H1 (cell line): ENCODE data around the gene TMEM59L. TPM values are rescaled to one million over a fixed set of nuclear protein-coding genes. Genes with fewer than 3 reads are reported as not detected.

Experiments used
- CTCF ChIA-PET: fragments of 300-600 bp; sonication (Branson Sonifier 250); formaldehyde crosslinking; loops from one replicate; lab custom pipeline; 2021; ENCODE audit not compliant: partially characterized antibody; lab: Charles Lee
- POLR2A ChIA-PET: fragments of 300-600 bp; sonication (Branson Sonifier 250); formaldehyde crosslinking; loops from one replicate; lab custom pipeline; 2021; ENCODE audit warnings: inconsistent platforms; ENCODE audit not compliant: partially characterized antibody; lab: Charles Lee
- DNase-seq, 2 experiments: peaks; one replicate each; pipeline versions ENCODE4 v3.0.0 to v3.0.0-alpha.2; 2010 to 2022; ENCODE audit warnings: low spot score in 2 of 2, low read depth in 1 of 2, mixed read lengths in 1 of 2
- FAIRE-seq: peaks from 2 replicates; lab custom pipeline; 2011; peaks lifted over from hg19 to GRCh38; lab: Jason Lieb, UNC
- H2AFZ ChIP-seq: 2 replicates; pipeline ENCODE4 v1.8.1; 2012; ENCODE audit warnings: low read length, inconsistent platforms
- H2AK5ac ChIP-seq: 2 replicates; pipeline ENCODE4 v1.6.1; 2013; ENCODE audit warnings: low read depth, low read length
- H2BK120ac ChIP-seq: replicated peaks from 2 replicates; pipeline ENCODE3; 2013; ENCODE audit warnings: low read depth, low read length, inconsistent platforms
- H2BK12ac ChIP-seq: 2 replicates; pipeline ENCODE4 v1.6.1; 2013; ENCODE audit warnings: low read depth, low read length
- H2BK15ac ChIP-seq: 2 replicates; pipeline ENCODE4 v1.6.1; 2013; ENCODE audit warnings: low read length
- H2BK20ac ChIP-seq: 2 replicates; pipeline ENCODE4 v1.6.1; 2013; ENCODE audit warnings: low read length
- H2BK5ac ChIP-seq: 2 replicates; pipeline ENCODE4 v1.6.1; 2013; ENCODE audit warnings: low read depth, low read length
- H3K14ac ChIP-seq: 2 replicates; pipeline ENCODE4 v1.6.1; 2013; ENCODE audit warnings: inconsistent platforms; ENCODE audit not compliant: insufficient read length
- H3K18ac ChIP-seq: 2 replicates; pipeline ENCODE4 v1.6.1; 2013; ENCODE audit warnings: low read length; ENCODE audit errors: extremely low read depth
- H3K23ac ChIP-seq: 2 replicates; pipeline ENCODE4 v1.6.1; 2013; ENCODE audit warnings: inconsistent platforms; ENCODE audit not compliant: insufficient read length
- H3K23me2 ChIP-seq: 2 replicates; pipeline ENCODE4 v1.6.1; 2013; ENCODE audit warnings: low read depth, low read length
- H3K27ac ChIP-seq: 2 replicates; pipeline ENCODE4 v1.6.1; 2011; ENCODE audit warnings: low read depth, low read length, inconsistent platforms
- H3K27me3 ChIP-seq, 4 experiments: replicated peaks in 1 of 4; 1 replicate in 1 of 4; 2 replicates in 3 of 4; pipeline versions ENCODE4 v1.6.1 to v1.8.1; 2011 to 2013; ENCODE audit warnings: low read length in 3 of 4, mild to moderate bottlenecking in 3 of 4, inconsistent platforms in 2 of 4, mixed read lengths in 2 of 4, moderate library complexity in 1 of 4; ENCODE audit not compliant: control insufficient read depth in 3 of 4, insufficient read depth in 3 of 4; ENCODE audit errors: extremely low read depth in 1 of 4
- H3K36me3 ChIP-seq, 4 experiments: 2 replicates each; pipeline versions ENCODE4 v1.6.1 to v1.8.1; 2011 to 2013; ENCODE audit warnings: mild to moderate bottlenecking in 4 of 4, low read length in 3 of 4, moderate library complexity in 2 of 4, control low read depth in 1 of 4, inconsistent platforms in 1 of 4; ENCODE audit not compliant: insufficient read depth in 4 of 4, control insufficient read depth in 2 of 4
- H3K4ac ChIP-seq: replicated peaks from 2 replicates; pipeline ENCODE3; 2013; ENCODE audit warnings: low read length, low read depth, mixed read lengths, inconsistent platforms; ENCODE audit not compliant: insufficient read length
- H3K4me1 ChIP-seq, 4 experiments: replicated peaks in 1 of 4; 1 replicate in 1 of 4; 2 replicates in 3 of 4; pipeline versions ENCODE4 v1.6.1 to v1.8.1; 2011 to 2013; ENCODE audit warnings: low read length in 3 of 4, inconsistent platforms in 2 of 4, mixed read lengths in 1 of 4; ENCODE audit not compliant: insufficient read depth in 4 of 4, control insufficient read depth in 3 of 4
- H3K4me2 ChIP-seq, 2 experiments: 2 replicates each; pipeline versions ENCODE4 v1.6.1 to v1.8.1; 2011 to 2013; ENCODE audit warnings: low read depth in 2 of 2, low read length in 2 of 2, control low read depth in 1 of 2, inconsistent platforms in 1 of 2, mild to moderate bottlenecking in 1 of 2; ENCODE audit not compliant: insufficient read depth in 1 of 2
- H3K4me3 ChIP-seq, 4 experiments: fragments of 200-600, 300-600 bp in 1 of 4; sonication (generic), shearing (Covaris generic), sonication (Bioruptor Twin) in 1 of 4; 2 replicates each; pipeline versions ENCODE4 v1.5.1 to v1.8.1; 2011 to 2016; ENCODE audit warnings: low read length in 4 of 4, low read depth in 3 of 4, control low read depth in 2 of 4, inconsistent platforms in 2 of 4, mild to moderate bottlenecking in 2 of 4, mixed read lengths in 1 of 4, moderate library complexity in 1 of 4; ENCODE audit not compliant: insufficient read depth in 2 of 4; ENCODE audit errors: extremely low read depth in 1 of 4
- H3K56ac ChIP-seq: replicated peaks from 2 replicates; pipeline ENCODE3; 2013; ENCODE audit warnings: low read depth, mild to moderate bottlenecking, mixed read lengths, low read length, inconsistent platforms; ENCODE audit not compliant: insufficient read length
- H3K79me1 ChIP-seq: 2 replicates; pipeline ENCODE4 v1.6.1; 2013; ENCODE audit warnings: low read depth, low read length, control low read depth
- H3K79me2 ChIP-seq, 2 experiments: 2 replicates each; pipeline versions ENCODE4 v1.6.1 to v1.8.1; 2012 to 2013; ENCODE audit warnings: low read length in 2 of 2, mild to moderate bottlenecking in 2 of 2, inconsistent platforms in 1 of 2; ENCODE audit not compliant: insufficient read depth in 2 of 2, control insufficient read depth in 1 of 2
- H3K9ac ChIP-seq, 4 experiments: replicated peaks in 1 of 4; 1 replicate in 1 of 4; 2 replicates in 3 of 4; pipeline versions ENCODE4 v1.6.1 to v1.8.1; 2011 to 2013; ENCODE audit warnings: low read depth in 3 of 4, low read length in 3 of 4, control low read depth in 2 of 4, mild to moderate bottlenecking in 2 of 4, moderate library complexity in 2 of 4, inconsistent platforms in 1 of 4; ENCODE audit errors: extremely low read depth in 1 of 4
- H3K9me3 ChIP-seq, 2 experiments: 2 replicates each; pipeline versions ENCODE4 v1.6.1 to v1.8.1; 2012 to 2013; ENCODE audit warnings: mild to moderate bottlenecking in 2 of 2, moderate library complexity in 2 of 2, control low read depth in 1 of 2, inconsistent platforms in 1 of 2, low read depth in 1 of 2, low read length in 1 of 2, mixed read lengths in 1 of 2; ENCODE audit not compliant: insufficient read depth in 2 of 2
- H4K20me1 ChIP-seq, 2 experiments: replicated peaks in 1 of 2; 2 replicates each; pipeline versions ENCODE3 to v1.8.1; 2011 to 2013; ENCODE audit warnings: inconsistent platforms in 2 of 2, low read length in 2 of 2, mild to moderate bottlenecking in 1 of 2; ENCODE audit not compliant: insufficient read depth in 2 of 2, control insufficient read depth in 1 of 2
- H4K5ac ChIP-seq: 2 replicates; pipeline ENCODE4 v1.6.1; 2013; ENCODE audit warnings: low read length, low read depth, mixed read lengths, inconsistent platforms; ENCODE audit not compliant: insufficient read length
- H4K8ac ChIP-seq: 2 replicates; pipeline ENCODE4 v1.8.0; 2013; ENCODE audit warnings: mild to moderate bottlenecking, moderate library complexity, low read length, inconsistent platforms; ENCODE audit not compliant: insufficient read depth; ENCODE audit errors: extremely low read depth
- H4K91ac ChIP-seq: replicated peaks from 2 replicates; pipeline ENCODE3; 2013; ENCODE audit warnings: low read length, mixed read lengths, inconsistent platforms; ENCODE audit not compliant: insufficient read length
- GABPA ChIP-seq: IDR thresholded peaks from 2 replicates; pipeline ENCODE4 v1.6.1; 2011; ENCODE audit warnings: mild to moderate bottlenecking, low read length, moderate library complexity, borderline replicate concordance; ENCODE audit not compliant: insufficient read depth
- RBBP5 ChIP-seq: IDR thresholded peaks from 2 replicates; pipeline ENCODE4 v1.7.1; 2012; ENCODE audit warnings: low read depth, mild to moderate bottlenecking, inconsistent platforms, low read length, moderate library complexity, borderline replicate concordance
- SAP30 ChIP-seq: fragments of 300-600 bp; sonication (generic); IDR thresholded peaks from 2 replicates; pipeline ENCODE4 v1.7.1; 2012; ENCODE audit warnings: low read length, moderate library complexity, mild to moderate bottlenecking, inconsistent platforms; ENCODE audit not compliant: insufficient read depth, insufficient replicate concordance
- SIRT6 ChIP-seq: IDR thresholded peaks from one replicate; pipeline ENCODE4 v1.7.1; 2012; ENCODE audit warnings: low read length, inconsistent platforms
- SP2 ChIP-seq: IDR thresholded peaks from 2 replicates; pipeline ENCODE4 v1.6.1; 2012; ENCODE audit warnings: mild to moderate bottlenecking, low read length, inconsistent platforms
- SP4 ChIP-seq: IDR thresholded peaks from 2 replicates; pipeline ENCODE4 v1.6.1; 2012; ENCODE audit warnings: low read length, inconsistent platforms
- TBP ChIP-seq: IDR thresholded peaks from 2 replicates; pipeline ENCODE4 v1.6.1; 2011; ENCODE audit warnings: low read depth, low read length, improper control_type of control experiment
- WGBS, 2 experiments: shearing (Covaris generic) in 1 of 2; methylation state at CpG; one replicate each; pipeline versions ENCODE4 v1.1.6 to v1.1.7; 2013 to 2015; ENCODE audit warnings: low lambda C conversion rate in 2 of 2, mixed read lengths in 2 of 2, inconsistent platforms in 1 of 2, low coverage in 1 of 2, missing lambda C conversion rate in 1 of 2; ENCODE audit not compliant: insufficient replicate concordance in 2 of 2, insufficient coverage in 1 of 2, insufficient read length in 1 of 2; ENCODE audit errors: extremely low coverage in 1 of 2, missing lambda C conversion rate in 1 of 2; 5-methylcytosine and 5-hydroxymethylcytosine counted together
- polyA plus RNA-seq, 7 experiments: library from polyadenylated mRNA; depleted of rRNA in 3 of 7; stranded (reverse) in 5 of 7; unstranded in 2 of 7; fragments of >200 nt in 5 of 7; fragments of 200-250 nt in 2 of 7; gene quantifications; 1 replicate in 5 of 7; 2 replicates in 1 of 7; 4 replicates in 1 of 7; pipeline versions ENCODE4 v1.2.1 to v1.2.3, GENCODE V29; 2011 to 2013; ENCODE audit warnings: missing spikeins in 2 of 7, mixed read lengths in 2 of 7
- total RNA-seq: library from RNA; stranded (reverse); fragmentation: NEBNext Ultra II Directional; extraction: Animal tissue kit (Norgen Biotek cat#: 25700); gene quantifications from 2 replicates; pipeline ENCODE4 v1.2.1, GENCODE V29; 2021

Gene TMEM59L
- total and polyA plus RNA-seq, 2 of the 8 experiments (the other 6 are each of a cell fraction or from before 2014, with no cell fraction given) = 4.0 to 12.2 TPM

GRCh38 chr19:18647807-18648206 is 35.1 kb downstream of the TMEM59L start:
- H3K79me1 ChIP-seq = peaks cover 22% of the 10 kb centered on the region
- H3K9ac ChIP-seq = no peak overlapping the region
- H3K27ac ChIP-seq = no peak overlapping the region
- H3K27me3 ChIP-seq = no peaks in the 10 kb centered on the region
- peaks cover 4 to 36% of the 10 kb centered on the region in 2 experiments for H4K20me1 ChIP-seq
- H3K4me3 ChIP-seq = no peak overlapping the region
- H4K91ac ChIP-seq = no peak overlapping the region
- POLR2A ChIA-PET = interaction anchor here (1.1 to 1.4 kb wide), 2 partner anchors 9 to 111 kb away, joined by 3 to 5 read pairs; no protein-coding TSS in a partner anchor
- CTCF ChIA-PET = interaction anchor here (0.8 to 1.9 kb wide), 4 partner anchors 8 to 197 kb away, joined by 3 to 6 read pairs (median 4); no protein-coding TSS in a partner anchor
- peaks cover 0 to 10% of the 10 kb centered on the region in 2 experiments; a peak in 1 of 4 replicates for H3K79me2 ChIP-seq
- no peak overlapping the region for H2BK20ac ChIP-seq
- no peak overlapping the region for H3K14ac ChIP-seq
- H3K23ac ChIP-seq = no peak overlapping the region
- no peak overlapping the region for H2AFZ ChIP-seq
- H3K4me1 ChIP-seq = peaks cover 0 to 22% (median 5%) of the 10 kb centered on the region in 4 experiments; a peak in 4 of 7 replicates
- no peaks in the 10 kb centered on the region for H3K23me2 ChIP-seq
- no peak overlapping the region for H3K56ac ChIP-seq
- DNase-seq (no peak), FAIRE-seq (no peak)
- 0 out of 2 replicates have a peak overlapping the region, but pooled peaks have one; percentile 13 for H2AK5ac ChIP-seq
- no peak overlapping the region for H3K4me2 ChIP-seq
- no peak overlapping the region for H2BK5ac ChIP-seq
- H3K9me3 ChIP-seq = no peaks in the 10 kb centered on the region
- no peaks in the 10 kb centered on the region for H3K36me3 ChIP-seq
- 91% methylated on average over 10 of the region's 10 CpGs; no CpG with 5 or more reads in 1 of the 2 experiments for WGBS, 2 experiments
- H2BK12ac ChIP-seq = no peak overlapping the region
- H4K5ac ChIP-seq = no peak overlapping the region
- no peak overlapping the region for H2BK15ac ChIP-seq
- no peak overlapping the region for H3K18ac ChIP-seq
- H2BK120ac ChIP-seq = no peak overlapping the region
- H4K8ac ChIP-seq = peak overlapping the region; percentile 48; the same call in 1 of the 2 replicates
- no peak overlapping the region for H3K4ac ChIP-seq
- TF ChIP-seq SP4 (no peak), RBBP5 (no peak), SP2 (no peak), GABPA (no peak), SIRT6 (no peak), TBP (no peak), SAP30 (no peak)
